Suppressor macrophage (primary cell): ENCODE measurements around the gene ENTPD8.
"Not testable (repeated sequence)": the region's sequence is repeated elsewhere in the genome, so short reads cannot be mapped to it uniquely, and the experiment has no call there.

Experiments
- DNase-seq, 4 experiments: peaks; one replicate each; pipeline ENCODE4 v3.0.0-alpha.2; 2020 to 2022

The ENTPD8 gene

DNA sequence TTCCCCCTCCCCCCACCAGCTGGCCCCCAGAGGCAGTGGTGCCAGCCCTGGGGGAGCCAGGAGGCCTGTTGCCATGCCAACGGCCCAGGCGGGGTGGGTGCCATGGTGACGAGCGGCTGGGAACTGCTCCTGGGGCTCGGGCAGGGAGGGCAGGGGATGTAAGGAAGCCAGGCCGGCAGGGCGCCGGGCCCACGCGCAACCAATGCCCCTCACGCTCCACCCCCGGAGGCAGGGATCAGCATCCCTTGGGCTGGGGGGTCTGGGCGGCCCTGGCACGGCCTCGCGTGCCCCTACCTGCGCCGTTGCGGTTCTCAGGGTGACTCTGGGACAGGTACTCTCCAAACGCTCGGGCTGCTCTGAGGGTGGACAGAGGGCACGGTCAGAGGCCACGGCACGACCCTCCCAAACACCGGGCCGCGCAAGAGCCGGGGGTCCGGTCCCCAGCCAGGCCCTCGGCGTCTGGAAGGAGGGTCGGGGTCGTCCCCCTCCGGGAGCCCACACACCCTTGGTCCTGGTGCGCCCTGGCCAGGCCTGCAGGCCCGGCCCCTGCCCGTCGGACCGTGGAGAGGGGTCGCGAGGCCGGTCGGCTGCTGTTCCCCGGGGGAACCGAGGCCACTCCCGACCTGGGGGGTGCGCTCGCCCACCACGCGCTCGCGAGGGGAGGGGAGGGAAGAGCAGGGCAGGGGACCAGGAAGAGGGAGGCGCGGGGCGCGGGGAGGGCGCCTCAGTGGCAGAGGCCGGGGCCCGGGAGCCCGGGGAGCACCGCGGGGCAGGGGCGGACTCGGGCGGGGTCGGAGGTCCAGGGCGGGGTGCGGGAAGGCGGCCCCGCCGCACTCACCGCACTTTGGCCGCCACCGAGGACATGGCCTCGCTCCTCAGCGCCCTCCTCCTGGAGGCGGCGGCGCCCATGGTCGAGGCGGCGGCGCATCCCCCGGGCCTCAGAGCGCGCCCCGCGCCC is 17.3 kb upstream of the ENTPD8 start:
- DNase-seq, result peak in 1 of 4 experiments; percentile 26

DNA sequence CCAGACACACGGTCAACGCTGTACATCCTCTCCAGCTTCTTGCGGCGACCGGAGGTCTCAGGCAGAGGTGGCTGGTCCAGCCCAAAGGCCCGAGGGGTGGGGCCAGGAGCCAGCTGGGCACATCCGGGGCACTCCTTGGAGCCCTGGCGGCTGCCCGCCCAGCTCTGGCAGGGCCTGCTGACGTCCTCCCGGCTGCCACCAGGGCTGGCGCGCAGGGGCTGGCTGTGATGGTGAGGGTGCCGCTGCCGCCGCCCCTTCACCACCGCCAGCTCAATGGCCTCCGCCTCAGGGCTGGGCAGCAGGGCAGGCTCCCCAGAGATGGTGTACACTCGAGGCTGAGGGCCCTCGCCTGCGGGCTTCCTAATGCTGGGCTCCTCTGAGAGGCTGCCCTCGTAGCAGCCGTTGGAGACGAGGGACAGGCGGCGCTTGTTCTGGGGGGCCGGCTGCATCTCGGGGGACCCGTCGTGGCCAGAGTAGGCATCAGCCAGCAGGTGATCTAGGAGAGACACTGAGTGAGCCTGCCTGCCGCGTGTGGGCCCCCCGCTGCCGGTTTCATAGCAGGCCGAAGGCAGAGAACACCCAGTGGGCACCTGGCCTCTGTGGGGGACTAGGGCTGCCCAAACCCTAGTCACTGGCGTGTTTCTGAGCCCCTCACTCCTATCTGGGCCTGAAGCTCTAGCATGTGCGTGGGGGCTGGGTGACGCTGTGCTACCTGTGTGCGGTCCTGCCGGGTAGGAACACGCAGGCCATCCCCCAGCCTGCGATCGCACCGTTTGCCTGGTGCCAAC is 16.4 kb upstream of the ENTPD8 start:
- no peak for DNase-seq

DNA sequence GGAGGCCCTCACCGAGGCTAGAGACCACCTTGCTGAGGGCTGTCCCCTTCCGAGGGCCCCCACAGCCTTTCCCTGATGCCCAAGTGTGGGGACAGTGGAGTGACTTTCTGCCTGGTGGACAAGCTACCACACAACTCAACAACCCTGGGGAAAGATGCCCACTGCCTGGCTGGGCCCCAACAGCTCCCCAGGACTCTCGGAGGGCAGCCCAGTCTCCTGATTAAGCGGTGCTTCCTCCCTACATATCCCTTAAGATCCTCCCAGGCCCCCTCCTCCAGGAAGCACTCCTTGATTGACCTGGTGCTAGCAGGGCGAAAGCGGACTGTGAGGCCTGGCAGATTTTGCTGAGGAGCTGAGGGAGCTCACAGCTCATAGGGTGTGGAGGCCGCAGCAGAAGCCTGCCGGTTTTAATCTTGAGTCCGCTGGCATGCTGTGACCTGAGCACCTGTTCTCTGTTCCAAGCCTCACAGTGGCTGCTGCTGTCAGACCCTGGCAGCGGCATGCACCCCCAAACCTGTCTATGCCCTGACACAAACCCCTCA is 15.8 kb upstream of the ENTPD8 start:
- DNase-seq, result no peak

DNA sequence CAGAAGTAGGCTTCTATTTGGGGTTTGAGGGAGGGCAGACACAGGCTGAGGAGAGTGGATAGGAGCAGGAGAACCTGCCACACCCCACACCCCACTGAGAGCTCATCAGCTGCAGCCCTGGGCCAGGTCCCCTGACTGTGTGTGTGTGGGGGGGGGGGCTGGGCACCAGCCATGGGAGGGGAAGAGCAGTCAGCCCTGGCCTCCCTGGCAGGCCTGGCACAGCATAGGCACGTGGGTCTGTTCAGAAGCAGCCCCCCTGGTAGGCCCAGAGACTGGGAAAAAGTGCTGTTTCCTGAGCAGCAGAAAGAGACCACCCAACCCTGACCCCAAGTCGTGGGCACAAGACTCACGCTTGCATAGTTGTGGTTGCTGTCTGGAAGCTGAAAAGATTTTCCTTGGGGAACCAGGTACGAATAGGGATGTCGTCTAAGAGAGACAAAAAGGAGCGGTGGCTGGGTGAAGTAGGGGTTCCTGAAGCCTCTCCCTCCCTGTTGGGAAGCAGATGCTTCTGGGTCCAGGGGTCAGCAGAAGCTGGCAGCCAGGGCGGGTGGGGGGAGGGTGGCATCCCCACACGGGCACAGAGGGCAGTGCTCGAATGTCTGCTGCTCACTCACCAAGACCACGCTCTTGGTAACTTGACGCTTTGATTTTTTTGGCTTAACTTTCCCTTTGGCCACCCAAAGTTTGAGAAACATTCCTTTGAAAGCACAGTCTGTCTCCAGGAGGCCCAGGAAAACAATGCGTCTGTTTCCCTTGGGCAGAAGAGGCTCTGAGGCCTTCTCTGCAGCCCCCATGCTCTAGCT is 15.1 kb upstream of the ENTPD8 start:
- DNase-seq, result no peak

DNA sequence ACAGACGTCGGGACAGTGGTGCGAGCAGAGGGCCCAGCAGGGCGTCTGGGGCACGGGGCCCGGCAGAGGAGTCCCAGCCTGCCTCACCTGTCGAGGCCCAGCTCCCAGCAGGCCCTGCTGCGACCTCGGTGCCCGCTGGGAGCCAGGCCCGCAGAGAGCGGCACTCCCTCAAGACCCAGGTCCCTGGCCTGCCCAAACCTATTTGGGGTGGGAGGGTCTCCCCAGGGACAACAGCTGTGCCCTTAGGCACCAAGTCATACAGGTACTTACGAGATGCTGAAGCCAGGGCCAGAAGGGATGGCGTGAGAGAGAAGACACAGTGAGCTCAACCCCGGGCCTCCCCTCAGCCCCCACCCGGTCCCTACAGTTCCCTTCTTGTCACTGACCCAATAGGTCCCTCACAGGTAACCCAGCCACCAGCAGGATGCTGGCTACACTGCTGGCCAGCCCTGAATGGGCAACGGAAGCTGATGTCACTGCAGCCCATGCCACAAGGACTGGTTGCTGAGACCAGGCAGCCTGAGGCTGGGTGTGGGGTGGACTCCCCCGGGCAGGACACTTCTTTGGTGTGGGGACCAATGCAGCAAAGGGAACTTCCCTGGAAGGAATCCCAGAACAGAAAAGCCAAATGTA is 14.3 kb upstream of the ENTPD8 start:
- no peak for DNase-seq

DNA sequence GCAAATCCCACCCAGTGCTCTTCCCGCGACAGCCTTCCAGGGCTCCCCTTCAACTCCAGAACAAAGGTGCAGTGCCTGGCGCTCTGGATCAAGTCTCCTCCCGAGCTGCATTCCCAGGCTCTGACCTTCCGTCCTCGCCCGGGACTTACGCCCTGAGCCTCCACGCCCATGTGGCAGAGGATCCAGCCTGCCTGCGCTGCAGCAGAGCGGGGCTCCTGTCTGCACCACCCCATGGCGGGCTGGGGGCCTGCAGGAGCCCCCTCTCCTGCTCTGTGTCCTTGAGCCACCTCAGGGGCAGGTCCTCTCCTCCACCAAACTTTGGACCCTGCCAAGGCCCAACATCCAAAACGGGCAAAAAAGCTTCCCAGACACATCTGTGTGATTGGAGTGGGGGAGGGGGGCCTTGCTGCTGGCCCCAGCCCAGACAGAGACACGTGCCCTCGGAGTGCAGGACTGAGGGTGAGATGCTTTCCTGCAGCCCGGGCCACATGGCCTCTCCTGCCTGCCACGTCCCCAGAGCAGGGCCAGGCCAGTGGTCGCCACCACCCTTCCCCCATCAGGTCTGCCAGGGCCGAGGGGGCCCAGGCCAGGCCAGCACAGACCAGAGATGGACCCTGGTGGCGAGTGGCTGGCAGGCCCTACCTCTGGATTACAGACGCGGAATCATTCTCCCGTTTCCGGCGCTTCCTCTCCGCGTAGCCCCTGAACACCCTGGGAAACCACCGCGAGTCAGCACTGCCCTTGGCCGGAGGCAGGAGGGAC is 13.6 kb upstream of the ENTPD8 start:
- no peak for DNase-seq

DNA sequence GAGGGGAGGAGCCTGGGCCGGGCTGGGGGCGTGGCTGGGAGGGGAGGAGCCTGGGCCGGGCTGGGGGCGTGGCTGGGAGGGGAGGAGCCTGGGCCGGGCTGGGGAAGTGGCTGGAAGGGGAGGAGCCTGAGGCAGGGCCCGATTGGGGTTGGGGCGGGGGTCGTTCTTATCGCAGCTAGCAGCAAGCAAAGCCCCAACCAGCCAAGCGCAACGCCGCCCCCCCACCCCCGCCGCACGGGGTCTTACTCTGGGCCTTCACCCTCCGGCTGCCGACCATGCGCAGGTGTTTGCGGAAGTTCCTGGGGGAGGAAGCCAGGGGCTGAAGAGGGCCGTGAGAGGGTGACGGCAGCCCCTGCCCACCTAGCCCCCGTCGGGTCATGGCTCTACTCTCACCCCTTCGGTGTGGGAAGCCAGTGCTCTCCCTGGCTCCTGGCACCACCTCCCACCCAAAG is 13.0 kb upstream of the ENTPD8 start:
- DNase-seq, result peak; percentile 30 to 71 (median 46)

DNA sequence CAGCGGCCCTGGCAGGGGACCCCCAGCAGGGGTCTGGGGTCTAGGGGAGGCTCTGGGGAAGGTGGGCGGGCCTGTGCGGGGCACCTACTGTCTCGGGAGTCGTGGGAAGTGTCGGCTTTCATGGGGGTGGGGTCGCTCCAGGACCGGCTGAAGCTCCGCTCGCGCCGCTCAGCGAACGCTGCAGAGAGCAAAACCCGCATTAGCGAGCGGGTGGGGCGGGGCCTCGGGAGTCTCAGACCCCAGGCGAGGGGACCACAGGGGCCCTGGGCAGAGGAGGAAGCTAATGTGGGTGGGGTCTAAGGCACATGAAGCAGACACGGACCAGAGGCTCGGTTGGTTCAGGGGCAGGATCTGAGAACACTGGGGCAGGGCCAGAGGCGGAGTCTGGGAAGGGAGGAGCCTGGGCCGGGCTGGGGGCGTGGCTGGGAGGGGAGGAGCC is 12.5 kb upstream of the ENTPD8 start:
- peak; percentile 74 to 87 (median 81) for DNase-seq

DNA sequence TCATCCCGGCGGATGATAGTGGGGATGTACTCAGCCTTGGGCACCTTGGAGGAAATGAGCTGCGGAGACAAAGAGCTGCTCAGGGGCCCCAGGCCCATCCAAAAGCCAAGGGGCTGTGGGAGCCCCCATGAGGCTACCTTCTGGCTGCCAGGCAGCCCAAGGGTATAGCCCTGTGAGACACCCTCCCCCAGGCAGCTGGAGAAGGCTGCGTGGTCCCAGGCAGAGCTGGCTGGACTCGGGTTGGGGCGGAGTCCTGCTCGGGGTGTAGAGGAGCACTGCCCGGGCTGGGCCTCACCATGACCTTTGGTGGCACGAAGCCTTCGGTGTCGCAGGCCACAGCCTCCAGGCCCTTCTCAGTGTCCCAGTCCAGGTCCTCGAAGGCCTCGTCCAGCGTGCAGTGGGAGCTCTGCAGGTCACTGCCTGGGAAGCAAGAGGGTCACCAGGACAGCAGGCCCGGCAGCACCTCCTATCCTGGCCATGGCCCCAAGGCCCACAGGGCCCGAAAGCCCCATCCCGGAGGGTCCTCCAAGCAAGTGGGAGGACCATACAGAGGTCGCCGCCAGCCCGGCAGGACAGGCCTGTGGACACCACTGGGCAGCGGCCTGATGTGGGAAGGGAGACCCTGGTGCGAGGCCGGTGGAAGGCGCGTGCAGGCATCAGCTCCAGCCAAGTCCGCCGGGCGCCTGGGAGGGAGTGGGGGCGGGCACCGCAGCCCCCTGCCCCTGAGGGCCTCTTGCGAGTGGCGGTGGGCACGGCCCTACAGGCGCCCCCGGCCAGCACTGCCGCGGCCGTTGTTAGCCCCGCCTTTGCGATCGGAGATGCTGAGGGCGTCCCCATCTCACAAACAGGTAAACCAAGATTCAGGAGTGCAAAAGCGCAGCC is 11.8 kb upstream of the ENTPD8 start:
- DNase-seq, result no peak

DNA sequence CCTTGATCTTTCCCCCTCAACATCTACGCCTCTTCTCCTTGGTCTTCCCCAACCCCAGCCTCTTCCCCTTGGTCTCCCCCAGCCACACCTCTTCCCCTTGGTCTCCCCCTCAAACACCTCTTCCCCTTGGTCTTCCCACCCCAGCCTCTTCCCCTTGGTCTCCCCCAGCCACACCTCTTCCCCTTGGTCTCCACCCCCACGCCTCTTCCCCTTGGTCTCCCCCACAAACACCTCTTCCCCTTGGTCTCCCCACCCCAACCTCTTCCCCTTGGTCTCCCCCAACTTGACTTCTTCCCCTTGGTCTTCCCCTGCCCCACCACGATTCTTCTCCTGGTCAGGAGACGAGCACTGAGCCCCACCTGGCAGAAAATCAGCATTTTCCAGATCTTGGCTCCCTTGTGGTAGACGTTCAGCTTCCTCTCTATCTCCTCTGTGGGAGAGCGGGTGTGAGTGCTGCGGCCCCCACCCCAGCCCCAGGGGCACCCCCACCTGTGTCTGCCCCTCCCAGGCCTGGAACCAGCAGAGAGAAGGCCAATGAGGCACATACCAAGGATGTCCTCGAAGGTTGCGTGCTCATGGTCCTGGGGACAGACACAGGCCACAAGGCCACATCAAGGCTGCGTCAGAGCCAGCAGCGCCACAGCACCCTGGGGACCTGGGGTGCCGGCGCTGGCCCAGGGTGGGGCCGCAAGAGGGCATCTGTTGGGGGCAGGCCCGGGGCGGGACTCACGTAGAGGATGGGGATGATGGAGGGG is 11.0 kb upstream of the ENTPD8 start:
- no peak for DNase-seq

DNA sequence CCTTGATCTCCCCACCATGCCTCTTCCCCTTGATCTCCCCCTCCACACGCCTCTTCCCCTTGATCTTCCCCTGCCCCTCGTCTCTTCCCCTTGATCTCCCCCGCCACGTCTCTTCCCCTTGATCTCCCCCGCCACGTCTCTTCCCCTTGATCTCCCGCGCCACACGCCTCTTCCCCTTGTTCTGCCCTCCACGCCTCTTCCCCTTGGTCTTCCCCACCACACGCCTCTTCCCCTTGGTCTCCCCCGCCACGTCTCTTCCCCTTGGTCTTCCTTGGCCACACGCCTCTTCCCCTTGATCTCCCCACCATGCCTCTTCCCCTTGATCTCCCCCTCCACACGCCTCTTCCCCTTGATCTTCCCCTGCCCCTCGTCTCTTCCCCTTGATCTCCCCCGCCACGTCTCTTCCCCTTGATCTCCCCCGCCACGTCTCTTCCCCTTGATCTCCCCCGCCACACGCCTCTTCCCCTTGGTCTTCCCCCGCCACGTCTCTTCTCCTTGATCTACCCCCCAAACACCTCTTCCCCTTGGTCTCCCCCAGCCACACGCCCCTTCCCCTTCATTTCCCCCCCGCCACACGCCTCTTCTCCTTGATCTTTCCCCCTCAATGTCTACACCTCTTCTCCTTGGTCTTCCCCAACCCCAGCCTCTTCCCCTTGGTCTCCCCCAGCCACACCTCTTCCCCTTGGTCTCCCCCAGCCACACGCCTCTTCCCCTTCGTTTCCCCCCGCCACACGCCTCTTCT is 10.3 kb upstream of the ENTPD8 start:
- not testable (repeated sequence) for DNase-seq

DNA sequence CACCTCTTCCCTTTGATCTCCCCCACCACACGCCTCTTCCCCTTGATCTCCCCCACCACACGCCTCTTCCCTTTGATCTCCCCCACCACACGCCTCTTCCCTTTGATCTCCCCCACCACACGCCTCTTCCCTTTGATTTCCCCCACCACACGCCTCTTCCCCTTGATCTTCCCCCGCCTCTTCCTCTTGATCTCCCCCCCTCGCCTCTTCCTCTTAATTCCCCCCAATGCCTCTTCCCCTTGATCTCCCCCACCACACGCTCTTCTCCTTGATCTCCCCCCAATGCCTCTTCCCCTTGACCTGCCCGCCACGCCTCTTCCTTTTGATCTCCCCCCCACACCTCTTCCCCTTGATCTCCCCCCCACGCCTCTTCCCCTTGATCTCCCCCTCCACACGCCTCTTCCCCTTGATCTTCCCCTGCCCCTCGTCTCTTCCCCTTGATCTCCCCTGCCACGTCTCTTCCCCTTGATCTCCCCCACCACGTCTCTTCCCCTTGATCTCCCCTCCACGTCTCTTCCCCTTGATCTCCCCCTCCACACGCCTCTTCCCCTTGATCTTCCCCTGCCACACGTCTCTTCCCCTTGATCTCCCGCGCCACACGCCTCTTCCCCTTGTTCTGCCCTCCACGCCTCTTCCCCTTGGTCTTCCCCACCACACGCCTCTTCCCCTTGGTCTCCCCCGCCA is 9.5 kb upstream of the ENTPD8 start:
- peak; percentile 37 to 59 (median 54) for DNase-seq

DNA sequence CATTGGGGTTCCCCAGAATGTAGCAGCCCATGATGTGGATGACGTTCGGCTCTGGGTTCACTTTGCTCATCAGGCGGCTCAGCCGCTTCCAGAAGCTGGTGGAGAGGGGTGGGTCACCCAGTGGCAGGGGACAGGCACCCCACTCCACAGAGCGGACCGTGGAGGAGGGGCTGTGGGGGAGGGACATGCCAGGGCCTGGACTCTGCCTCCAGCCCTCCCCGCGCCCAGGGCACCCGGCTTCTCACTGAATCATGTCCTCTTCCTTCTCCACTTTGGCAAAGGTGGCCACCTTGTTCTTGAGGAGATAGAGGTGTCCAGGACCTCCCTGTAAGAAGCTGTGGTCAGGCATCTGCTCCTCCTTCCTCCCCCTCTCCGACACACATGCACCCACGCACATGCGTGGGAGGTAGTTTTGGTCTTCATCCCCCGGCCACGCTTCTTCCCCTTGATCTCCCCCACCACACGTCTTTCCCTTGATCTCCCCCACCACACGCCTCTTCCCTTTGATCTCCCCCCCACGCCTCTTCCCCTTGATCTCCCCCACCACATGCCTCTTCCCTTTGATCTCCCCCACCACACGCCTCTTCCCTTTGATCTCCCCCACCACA is 8.9 kb upstream of the ENTPD8 start:
- DNase-seq, result no peak

DNA sequence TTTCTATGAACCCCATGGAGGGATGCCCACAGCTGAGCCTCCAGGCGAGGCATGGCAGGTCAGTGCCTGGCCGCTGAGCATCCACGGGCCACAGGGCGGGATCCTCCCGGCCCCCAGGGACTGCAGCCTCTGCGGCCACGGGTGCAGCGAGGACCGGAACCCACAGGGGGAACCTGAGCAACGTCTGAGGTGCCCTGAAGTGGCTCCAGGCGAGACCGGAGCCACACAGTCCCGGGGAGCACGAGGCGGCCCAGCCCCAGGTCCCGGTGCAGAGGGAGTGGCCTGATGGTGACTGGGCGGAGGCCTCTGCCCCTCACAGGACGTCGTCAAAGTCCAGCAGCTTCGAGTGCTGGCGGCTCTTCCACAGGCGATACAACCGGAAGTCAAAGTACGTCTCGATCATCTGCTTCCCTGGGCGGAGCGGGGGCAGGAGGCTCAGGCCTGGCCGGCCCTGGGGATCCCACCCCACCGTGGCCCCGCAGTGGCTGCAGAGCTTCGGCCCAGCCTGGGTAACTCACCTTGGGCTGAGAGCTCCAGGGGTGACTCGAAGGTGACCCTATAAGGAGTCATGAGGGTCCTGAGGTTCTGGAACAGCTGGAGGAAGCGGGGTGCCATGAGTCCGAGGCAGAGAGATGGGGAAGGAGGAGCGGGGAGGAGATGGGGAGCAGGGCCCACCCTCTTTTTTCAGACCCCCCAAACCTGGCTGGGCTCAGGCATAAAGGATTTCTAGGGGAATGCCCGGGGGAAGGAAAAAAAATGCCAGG is 8.1 kb upstream of the ENTPD8 start:
- DNase-seq, result no peak

DNA sequence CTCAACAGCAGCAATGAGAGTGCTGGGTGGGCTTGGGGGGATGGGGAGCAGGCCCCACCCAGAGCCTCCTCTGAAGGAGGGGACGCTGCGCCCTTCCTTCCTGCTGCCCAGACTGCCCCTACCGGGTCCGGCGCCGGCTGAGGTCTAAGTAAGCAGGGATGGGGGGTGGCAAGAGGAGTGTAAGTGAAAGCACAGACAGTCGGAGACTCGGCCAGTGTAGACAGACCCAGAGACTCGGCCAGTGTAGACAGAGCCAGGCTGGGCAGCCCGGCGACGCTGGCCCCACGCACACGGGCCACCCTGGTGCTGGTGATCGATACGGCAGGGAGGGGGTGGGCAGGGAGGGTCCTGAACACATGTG is 7.4 kb upstream of the ENTPD8 start:
- DNase-seq, result no peak

DNA sequence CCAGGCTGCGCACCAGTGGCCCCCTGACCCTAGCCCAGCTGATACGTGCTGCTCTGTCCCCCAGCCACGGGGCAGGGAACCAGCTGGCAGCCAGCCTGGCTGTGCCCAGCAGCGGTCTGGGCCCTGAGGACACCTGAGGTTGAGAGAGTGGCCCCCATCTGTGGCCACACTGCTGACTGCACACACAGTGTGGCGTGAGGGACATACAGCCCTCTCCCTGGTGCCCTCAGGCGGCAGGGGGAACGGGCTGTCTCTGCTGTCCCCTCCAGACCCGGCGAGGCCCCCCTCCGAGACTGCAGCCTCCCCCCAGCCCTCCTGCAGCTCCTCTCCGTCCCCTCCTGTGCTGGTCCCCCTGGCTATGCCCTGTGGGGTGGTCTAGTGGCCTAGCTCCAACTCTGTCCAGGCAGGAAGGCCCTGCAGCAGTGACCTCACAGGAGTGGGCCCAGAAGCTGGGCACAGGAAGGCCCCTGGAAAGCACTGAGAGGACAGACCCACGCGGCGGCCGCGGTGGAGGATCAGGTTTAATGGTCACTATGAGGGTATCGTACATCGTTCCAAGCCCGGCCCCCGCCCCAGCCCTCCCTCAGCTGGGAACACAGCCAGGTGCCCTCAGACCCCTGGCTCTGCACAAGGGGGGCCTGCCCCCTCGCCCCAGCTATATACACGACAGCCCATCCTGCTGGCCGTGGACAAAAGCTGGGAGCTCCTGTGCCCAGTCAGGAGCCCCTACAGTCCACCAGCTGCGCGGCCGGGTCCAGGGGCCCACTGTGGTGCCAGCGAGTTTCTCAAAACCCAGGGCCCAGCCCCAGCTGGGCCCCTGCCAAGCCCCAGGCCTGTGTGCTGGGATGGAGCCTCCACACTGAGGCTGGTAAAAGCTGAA is 6.8 kb upstream of the ENTPD8 start:
- DNase-seq, result no peak
